ENCODE results near the gene CLCN1.

DNA sequence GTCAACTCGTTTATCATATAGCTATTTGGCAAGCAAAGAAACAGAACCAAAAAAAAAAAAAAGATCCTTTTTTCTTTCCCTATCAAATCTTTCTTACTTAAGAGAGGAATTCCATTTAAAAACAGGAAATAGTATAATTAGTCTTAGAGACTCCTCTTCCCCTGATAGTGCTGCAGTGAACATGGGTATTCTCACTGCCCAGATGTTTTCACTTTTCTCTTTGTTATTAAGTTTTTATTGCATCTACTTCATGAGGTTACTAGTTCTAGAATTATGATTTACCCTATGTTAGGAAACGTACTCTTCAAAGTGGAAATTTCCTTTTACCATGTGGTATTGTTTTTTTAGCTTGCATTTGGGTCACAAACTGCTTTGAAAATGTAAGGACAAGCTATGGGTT, 19.2 kb upstream of the CLCN1 start:
- TF ChIP-seq POLR2A (IDR thresholded peaks at IDR 0.05; ENCODE audit: low read depth) = no peak
- no peak for TF ChIP-seq POLR2AphosphoS5 (IDR thresholded peaks at IDR 0.05)

Measured in esophagus muscularis mucosa (tissue), 2 donors.